Psoas muscle (tissue), 8 donors: Measurements from ENCODE around the gene CDV3. TPM values are rescaled to one million over a fixed set of nuclear protein-coding genes. Genes with fewer than 3 reads are reported as not detected.

Experiments used
- ATAC-seq, 4 donors: fragments of 200-7000 bp; cut with Tn5 transposase; one replicate each; pipeline ENCODE4 v1.9.1; 2020; ENCODE audit warnings: moderate library complexity in 3 of 4, mild to moderate bottlenecking in 2 of 4
- DNase-seq, 2 donors: peaks; one replicate each; pipeline ENCODE4 v3.0.0-alpha.2; 2020
- H3K27ac ChIP-seq: fragments of 200-600 bp; one replicate; pipeline ENCODE4 v1.8.0; 2022
- H3K27me3 ChIP-seq, 3 donors: fragments of 200-600 bp in 1 of 3; one replicate each; pipeline versions ENCODE4 v1.6.1 to v1.8.0; 2013 to 2022; ENCODE audit warnings: low read length in 2 of 3, mild to moderate bottlenecking in 2 of 3, moderate library complexity in 1 of 3; ENCODE audit not compliant: insufficient read depth in 3 of 3
- H3K36me3 ChIP-seq, 2 donors: fragments of 200-600 bp in 1 of 2; one replicate each; pipeline versions ENCODE4 v1.6.1 to v1.8.0; 2013 to 2022; ENCODE audit warnings: low read depth in 1 of 2, mild to moderate bottlenecking in 1 of 2, moderate library complexity in 1 of 2; ENCODE audit not compliant: insufficient read depth in 1 of 2
- H3K4me1 ChIP-seq: fragments of 200-600 bp; one replicate; pipeline ENCODE4 v1.8.0; 2022
- H3K4me3 ChIP-seq: fragments of 200-600 bp; one replicate; pipeline ENCODE4 v1.8.0; 2022; ENCODE audit warnings: mild to moderate bottlenecking
- H3K9me3 ChIP-seq: fragments of 200-600 bp; one replicate; pipeline ENCODE4 v1.8.0; 2022
- WGBS, 3 donors: extraction: QIAGEN DNeasy Blood & Tissue Kit; methylation state at CpG; one replicate each; pipeline versions ENCODE4 v1.1.6 to v1.1.7; 2013; 5-methylcytosine and 5-hydroxymethylcytosine counted together
- intact Hi-C, 2 donors: fragments of 100-400 bp; cut with DNase I; formaldehyde crosslinking; loops; one replicate each; pipeline versions ENCODE4 v1.11.0 to v1.14.2; 2022
- polyA plus RNA-seq, 3 donors: library from polyadenylated mRNA; stranded (reverse); fragments of 200-250 nt; gene quantifications; one replicate each; pipeline ENCODE4 v1.2.3, GENCODE V29; 2013
- total RNA-seq, 4 donors: library from RNA; stranded (reverse); fragmentation: NEBNext Ultra II Directional in 2 of 4; extraction: Animal tissue kit (Norgen Biotek cat#: 25700) in 2 of 4; gene quantifications; one replicate each; pipeline versions ENCODE4 v1.2.1 to v1.2.4, GENCODE V29; 2021 to 2023
- TF ChIP-seq, protein P1 (sequence below): fragments of 200-600 bp; IDR thresholded peaks from one replicate; pipeline ENCODE4 v1.8.0; 2022; ENCODE audit warnings: antibody characterized with exemption
- donor health status: healthy with polysubstance abuse.
- donor health status: DM: no; HTN: no; CAD: no; lungs with moderate emphysema.
- donor health status: Bipolar disorder and iron deficiency.
- donor health status: healthy.
- donor health status: DM: yes; HTN: yes; CAD: no.
- donor health status: DM: no; HTN: no; CAD: no.
- donor health status: DM: no; HTN: no; CAD: no.
- donor health status: DM: yes; HTN: yes; CAD: no.

The CDV3 gene
- total and polyA plus RNA-seq, 7 donors, result 175 to 444 (median 319) TPM

DNA sequence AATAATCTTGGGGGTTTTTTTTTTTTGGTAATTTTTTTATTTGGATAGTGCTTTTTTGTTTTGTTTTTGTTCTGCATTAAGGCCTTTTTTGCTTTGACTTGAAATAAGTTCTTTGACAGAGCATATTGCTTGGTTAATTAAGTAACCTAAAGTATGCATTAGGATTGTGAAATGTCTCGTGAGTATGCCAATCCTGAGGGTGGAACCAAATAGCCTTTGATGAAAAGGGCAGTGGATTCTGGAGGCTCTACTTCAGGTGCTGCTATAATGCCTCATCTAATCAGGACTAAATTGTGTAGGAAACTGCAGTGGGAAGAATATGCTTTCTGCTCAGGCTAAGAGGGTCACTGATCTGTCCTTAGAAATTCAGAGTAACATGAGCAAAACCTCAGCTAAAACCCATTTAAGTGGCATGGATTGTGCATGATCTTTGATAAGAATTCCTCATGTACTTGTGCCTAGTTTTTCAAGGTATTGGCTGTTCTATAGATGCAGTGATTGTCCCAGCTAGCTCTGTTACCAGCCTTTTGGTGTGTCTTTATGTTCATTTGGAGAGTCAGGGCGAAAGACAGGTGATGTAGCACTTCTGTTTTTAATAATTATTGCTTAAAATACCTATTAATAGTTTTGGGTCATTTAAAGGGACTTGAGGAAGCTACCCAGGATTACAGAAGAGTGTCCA lies 15.4 kb downstream of the CDV3 start:
- H3K27me3 ChIP-seq, result no peaks in the 10 kb centered on the region
- ATAC-seq (no peak), DNase-seq (no peak)
- WGBS, 3 donors, result 59 to 83% (median 69%) methylated on average over 2 of the region's 2 CpGs
- TF ChIP-seq, protein P1, sequence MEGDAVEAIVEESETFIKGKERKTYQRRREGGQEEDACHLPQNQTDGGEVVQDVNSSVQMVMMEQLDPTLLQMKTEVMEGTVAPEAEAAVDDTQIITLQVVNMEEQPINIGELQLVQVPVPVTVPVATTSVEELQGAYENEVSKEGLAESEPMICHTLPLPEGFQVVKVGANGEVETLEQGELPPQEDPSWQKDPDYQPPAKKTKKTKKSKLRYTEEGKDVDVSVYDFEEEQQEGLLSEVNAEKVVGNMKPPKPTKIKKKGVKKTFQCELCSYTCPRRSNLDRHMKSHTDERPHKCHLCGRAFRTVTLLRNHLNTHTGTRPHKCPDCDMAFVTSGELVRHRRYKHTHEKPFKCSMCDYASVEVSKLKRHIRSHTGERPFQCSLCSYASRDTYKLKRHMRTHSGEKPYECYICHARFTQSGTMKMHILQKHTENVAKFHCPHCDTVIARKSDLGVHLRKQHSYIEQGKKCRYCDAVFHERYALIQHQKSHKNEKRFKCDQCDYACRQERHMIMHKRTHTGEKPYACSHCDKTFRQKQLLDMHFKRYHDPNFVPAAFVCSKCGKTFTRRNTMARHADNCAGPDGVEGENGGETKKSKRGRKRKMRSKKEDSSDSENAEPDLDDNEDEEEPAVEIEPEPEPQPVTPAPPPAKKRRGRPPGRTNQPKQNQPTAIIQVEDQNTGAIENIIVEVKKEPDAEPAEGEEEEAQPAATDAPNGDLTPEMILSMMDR, result no peak
- H3K36me3 ChIP-seq, result peaks cover 9 to 58% of the 10 kb centered on the region in 2 donors
- no peaks in the 10 kb centered on the region for H3K9me3 ChIP-seq
- no peak overlapping the region for H3K4me3 ChIP-seq
- no peak overlapping the region for H3K27ac ChIP-seq
- intact Hi-C loops, result no loop called here
- no peaks in the 10 kb centered on the region for H3K4me1 ChIP-seq

DNA sequence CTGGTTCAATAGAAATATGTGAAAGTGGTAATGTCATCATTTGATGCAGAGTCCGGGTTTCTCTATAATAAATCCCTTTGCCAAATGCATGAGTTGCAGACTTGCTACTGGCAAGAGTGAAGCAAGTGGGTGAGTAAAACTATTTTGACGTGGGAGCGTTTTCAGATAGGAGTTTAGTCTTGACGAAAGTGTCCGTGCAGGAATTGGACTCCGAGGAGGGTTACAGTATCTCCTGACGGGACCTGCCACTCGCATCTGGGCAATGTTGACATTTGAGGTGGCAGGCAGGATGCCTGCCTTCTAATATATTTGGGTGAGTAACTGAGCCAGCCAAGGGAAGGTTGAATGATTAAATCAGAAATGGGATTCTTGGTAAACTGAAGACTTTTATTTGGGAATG lies 16.0 kb downstream of the CDV3 start:
- Histone ChIP-seq H3K9me3 (no peaks in the 10 kb centered on the region), H3K4me3 (no peak overlapping the region), H3K36me3 (peaks cover 9 to 53% of the 10 kb centered on the region in 2 donors), H3K27ac (no peak overlapping the region), H3K4me1 (no peaks in the 10 kb centered on the region), H3K27me3 (no peaks in the 10 kb centered on the region)
- intact Hi-C loops, result no loop called here
- TF ChIP-seq, protein P1, result no peak
- 48 to 77% (median 56%) methylated on average over 8 of the region's 8 CpGs for WGBS, 3 donors
- DNase-seq, result no peak
- ATAC-seq, result peak in 2 of 4 donors; percentile 41 to 45

DNA sequence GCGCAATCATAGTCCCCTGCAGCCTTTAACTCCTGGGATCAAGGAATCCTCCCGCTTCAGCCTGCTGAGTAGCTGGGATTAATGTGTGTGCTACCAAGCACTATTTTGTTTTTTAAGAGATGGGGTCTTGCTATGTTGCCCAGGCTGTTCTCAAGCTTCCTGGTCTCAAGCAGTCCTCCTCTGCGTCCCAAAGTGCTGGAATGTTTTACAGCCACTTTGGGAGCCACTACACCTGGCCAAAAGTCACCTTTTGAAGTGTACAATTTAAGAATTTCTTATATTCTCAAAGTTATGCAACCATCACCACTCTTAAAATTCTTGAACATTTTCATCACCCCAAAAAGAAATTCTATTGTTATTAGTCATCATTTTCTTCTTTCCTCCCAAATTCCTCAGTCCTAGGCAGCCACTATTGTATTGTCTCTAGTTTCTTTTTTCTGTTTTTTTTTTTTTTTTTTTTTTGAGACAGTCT lies 17.8 kb downstream of the CDV3 start:
- TF ChIP-seq, protein P1, result no peak
- DNase-seq (no peak), ATAC-seq (peak in 2 of 4 donors; percentile 14 to 35)
- H3K9me3 ChIP-seq, result no peaks in the 10 kb centered on the region
- WGBS, 3 donors, result 94 to 97% (median 96%) methylated on average over 3 of the region's 3 CpGs
- peaks cover 7 to 35% of the 10 kb centered on the region in 2 donors for H3K36me3 ChIP-seq
- no peaks in the 10 kb centered on the region for H3K27me3 ChIP-seq
- H3K4me1 ChIP-seq, result no peaks in the 10 kb centered on the region
- no peak overlapping the region for H3K4me3 ChIP-seq
- intact Hi-C loops, result no loop called here
- H3K27ac ChIP-seq, result no peak overlapping the region

DNA sequence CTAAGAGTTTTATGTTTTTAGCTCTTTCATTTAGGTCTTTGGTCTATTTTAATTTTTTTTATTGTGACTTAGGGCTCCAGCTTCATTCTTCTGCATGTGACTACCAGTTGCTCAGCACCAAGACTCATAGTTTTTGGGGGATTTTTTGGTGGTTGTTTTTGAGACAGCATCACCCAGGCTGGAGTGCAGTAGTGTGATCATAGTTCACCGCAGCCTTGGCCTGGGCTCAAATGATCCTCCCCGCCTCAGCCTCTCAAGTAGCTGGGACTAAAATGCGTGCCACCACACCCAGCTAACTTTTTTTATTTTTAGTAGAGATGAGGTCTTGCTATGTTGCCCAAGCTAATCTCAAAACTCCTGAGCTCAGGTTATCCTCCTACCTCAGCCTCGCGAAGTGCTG lies 19.4 kb downstream of the CDV3 start:
- Histone ChIP-seq H3K27ac (no peak overlapping the region), H3K4me1 (no peaks in the 10 kb centered on the region), H3K36me3 (peaks cover 4 to 19% of the 10 kb centered on the region in 2 donors), H3K27me3 (no peaks in the 10 kb centered on the region), H3K4me3 (no peak overlapping the region), H3K9me3 (no peaks in the 10 kb centered on the region)
- 91 to 95% (median 94%) methylated on average over 5 of the region's 5 CpGs for WGBS, 3 donors
- TF ChIP-seq, protein P1, result no peak
- no peak for DNase-seq
- no peak for ATAC-seq
- intact Hi-C loops, result no loop called here

DNA sequence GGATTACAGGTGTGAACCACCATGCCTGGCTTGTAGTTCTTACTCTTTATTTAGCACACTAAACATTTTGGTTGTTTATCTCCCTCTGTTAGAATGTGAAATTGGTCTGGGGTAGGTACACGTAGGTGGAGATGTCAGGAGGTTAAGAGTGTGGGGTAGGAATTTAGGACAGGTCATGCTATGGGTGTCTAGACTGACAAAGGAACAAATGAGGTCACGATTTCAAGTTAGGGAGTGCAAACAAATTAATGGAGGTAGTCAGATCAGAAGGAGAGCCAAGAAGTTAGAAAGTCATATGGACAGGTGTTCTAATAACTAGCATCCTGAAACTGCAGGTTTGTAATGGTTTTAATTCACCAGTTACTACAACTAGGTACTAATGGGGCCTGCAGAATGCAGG lies 19.8 kb downstream of the CDV3 start:
- TF ChIP-seq, protein P1, result no peak
- Histone ChIP-seq H3K27me3 (no peaks in the 10 kb centered on the region), H3K4me1 (no peaks in the 10 kb centered on the region), H3K27ac (no peak overlapping the region), H3K4me3 (no peak overlapping the region), H3K9me3 (no peaks in the 10 kb centered on the region), H3K36me3 (peaks cover 4 to 15% of the 10 kb centered on the region in 2 donors)
- no peak for DNase-seq
- WGBS, 3 donors, result 87 to 94% (median 89%) methylated on average over 2 of the region's 2 CpGs
- no peak for ATAC-seq
- intact Hi-C loops, result no loop called here
